Body of pancreas (tissue), 4 donors: Measurements from ENCODE around the gene KCTD5.

Experiments
- CTCF ChIP-seq, 7 experiments: fragments of 450-650 bp in 4 of 7; fragments of 200-600 bp in 3 of 7; sonication (generic) in 3 of 7; IDR thresholded peaks; one replicate each; pipeline ENCODE4 v1.5.1; 2016 to 2019; ENCODE audit warnings: antibody characterized with exemption in 7 of 7
- POLR2A ChIP-seq, 3 donors: fragments of 450-650 bp; IDR thresholded peaks; one replicate each; pipeline ENCODE4 v1.6.1; 2016; ENCODE audit warnings: antibody characterized with exemption in 3 of 3, mild to moderate bottlenecking in 2 of 3

- TF ChIP-seq CTCF (IDR thresholded peaks at IDR 0.05) (no peak), POLR2A (IDR thresholded peaks at IDR 0.05) (no peak)
Observed at GRCh38 chr16:2756288-2757015, 74.1 kb downstream of the KCTD5 start.
